Vagina (tissue), 2 donors: ENCODE results near the gene SCAMP3.

Source experiments
- CTCF ChIP-seq, 3 experiments: fragments of 450-650 bp in 2 of 3; fragments of 200-600 bp in 1 of 3; sonication (generic) in 1 of 3; IDR thresholded peaks; one replicate each; pipeline ENCODE4 v1.5.1; 2017 to 2019; ENCODE audit warnings: antibody characterized with exemption in 3 of 3, mild to moderate bottlenecking in 2 of 3, moderate library complexity in 2 of 3
- POLR2A ChIP-seq, 2 donors: fragments of 450-650 bp; IDR thresholded peaks; one replicate each; pipeline ENCODE4 v1.6.1; 2017; ENCODE audit warnings: antibody characterized with exemption in 2 of 2, mild to moderate bottlenecking in 2 of 2, moderate library complexity in 2 of 2

GRCh38 chr1:155209312-155209721 is 52.8 kb downstream of the SCAMP3 start:
- no peak for TF ChIP-seq CTCF (IDR thresholded peaks at IDR 0.05)
- no peak for TF ChIP-seq POLR2A (IDR thresholded peaks at IDR 0.05)
